ENCODE results near the gene ARL15.

The ARL15 gene

GRCh38 chr5:54282876-54283275, 27.5 kb downstream of the ARL15 start:
- no peak for DNase-seq

- DNase-seq = no peak
These were observed 28.2 kb downstream of the ARL15 start for GRCh38 chr5:54281960-54282692.

GRCh38 chr5:54279960-54280359, 30.4 kb downstream of the ARL15 start:
- DNase-seq = no peak

- no peak for DNase-seq
These were observed 31.2 kb downstream of the ARL15 start for GRCh38 chr5:54278979-54279717.

- no peak for DNase-seq
These were observed 32.1 kb downstream of the ARL15 start for GRCh38 chr5:54278036-54278830.

GRCh38 chr5:54276048-54276447, 34.3 kb downstream of the ARL15 start:
- DNase-seq = no peak

- no peak for DNase-seq
These were observed 35.0 kb downstream of the ARL15 start for GRCh38 chr5:54275361-54275760.

GRCh38 chr5:54274944-54275343, 35.4 kb downstream of the ARL15 start:
- DNase-seq = no peak

GRCh38 chr5:54273715-54274114, 36.7 kb downstream of the ARL15 start:
- DNase-seq = no peak

- no peak for DNase-seq
These were observed 37.6 kb downstream of the ARL15 start for GRCh38 chr5:54272746-54273145.

GRCh38 chr5:54270326-54270725, 40.0 kb downstream of the ARL15 start:
- DNase-seq = no peak

- no peak for DNase-seq
These were observed 45.8 kb downstream of the ARL15 start for GRCh38 chr5:54264574-54264973.

GRCh38 chr5:54263447-54263846, 46.9 kb downstream of the ARL15 start:
- DNase-seq = no peak

- DNase-seq = no peak
These were observed 48.8 kb downstream of the ARL15 start for GRCh38 chr5:54261596-54261995.

- DNase-seq = no peak
These were observed 50.4 kb downstream of the ARL15 start for GRCh38 chr5:54259981-54260380.

GRCh38 chr5:54259090-54259489, 51.3 kb downstream of the ARL15 start:
- peak; percentile 54 for DNase-seq

- DNase-seq = peak; percentile 14
These were observed 52.8 kb downstream of the ARL15 start for GRCh38 chr5:54257366-54258118.

GRCh38 chr5:54254482-54255198, 55.7 kb downstream of the ARL15 start:
- peak; percentile 24 for DNase-seq

- DNase-seq = no peak
These were observed 58.4 kb downstream of the ARL15 start for GRCh38 chr5:54251981-54252380.

- peak; percentile 63 for DNase-seq
These were observed 61.0 kb downstream of the ARL15 start for GRCh38 chr5:54249210-54250028.

GRCh38 chr5:54247226-54247625, 63.1 kb downstream of the ARL15 start:
- DNase-seq = no peak

Measured in fibroblast of upper back skin (primary cell).